ENCODE results near the gene SLC25A45.

Gene SLC25A45

DNA sequence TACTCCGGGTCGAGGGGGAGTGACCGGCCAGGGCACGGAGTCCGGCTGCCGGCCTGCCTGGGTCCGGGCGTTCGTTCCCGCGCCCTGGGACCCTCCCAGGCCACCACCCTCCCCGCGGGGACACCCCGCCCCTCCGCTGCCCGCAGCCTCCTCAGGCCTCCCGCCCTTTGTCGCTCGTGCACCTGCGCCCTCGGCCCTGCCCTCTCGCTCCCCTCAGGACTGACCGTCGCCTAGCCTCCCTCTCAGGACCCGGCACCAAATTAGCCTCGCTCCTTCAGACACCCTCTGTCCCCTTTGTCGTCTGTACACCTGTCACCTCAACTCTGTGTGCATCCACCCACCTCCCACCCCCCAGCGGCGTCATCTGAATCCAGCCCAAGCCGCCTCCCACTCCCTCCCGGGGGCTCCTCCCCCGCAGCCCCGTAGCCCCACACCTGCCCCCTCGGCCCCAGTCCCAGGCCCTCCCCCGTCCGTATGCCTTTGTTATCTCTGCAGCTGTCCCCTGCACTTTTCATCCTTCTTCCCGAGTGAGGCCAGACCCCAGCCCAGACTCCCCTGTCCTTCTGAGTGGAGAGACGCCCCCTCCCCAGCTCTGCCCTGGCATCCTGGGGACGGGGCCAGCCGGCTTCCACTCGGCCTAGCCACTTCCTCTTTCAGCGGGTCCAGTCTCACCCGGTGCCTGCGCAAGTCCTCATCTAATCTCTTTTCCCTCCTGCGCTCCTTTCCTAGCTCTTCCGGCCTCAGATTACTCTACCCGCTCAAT is 27.3 kb downstream of the SLC25A45 start:
- DNase-seq (ENCODE audit: low read depth) = peak; percentile 82
- H3K4me3 ChIP-seq (ENCODE audit: low read depth, low read length) = peak overlapping the region; percentile 44
- TF ChIP-seq MYC (IDR thresholded peaks at IDR 0.05; ENCODE audit: low read depth, low read length) = no peak
- TF ChIP-seq, protein P1, sequence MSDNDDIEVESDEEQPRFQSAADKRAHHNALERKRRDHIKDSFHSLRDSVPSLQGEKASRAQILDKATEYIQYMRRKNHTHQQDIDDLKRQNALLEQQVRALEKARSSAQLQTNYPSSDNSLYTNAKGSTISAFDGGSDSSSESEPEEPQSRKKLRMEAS (IDR thresholded peaks at IDR 0.05; ENCODE audit: low read depth, low read length) = no peak
- TF ChIP-seq, protein P2, sequence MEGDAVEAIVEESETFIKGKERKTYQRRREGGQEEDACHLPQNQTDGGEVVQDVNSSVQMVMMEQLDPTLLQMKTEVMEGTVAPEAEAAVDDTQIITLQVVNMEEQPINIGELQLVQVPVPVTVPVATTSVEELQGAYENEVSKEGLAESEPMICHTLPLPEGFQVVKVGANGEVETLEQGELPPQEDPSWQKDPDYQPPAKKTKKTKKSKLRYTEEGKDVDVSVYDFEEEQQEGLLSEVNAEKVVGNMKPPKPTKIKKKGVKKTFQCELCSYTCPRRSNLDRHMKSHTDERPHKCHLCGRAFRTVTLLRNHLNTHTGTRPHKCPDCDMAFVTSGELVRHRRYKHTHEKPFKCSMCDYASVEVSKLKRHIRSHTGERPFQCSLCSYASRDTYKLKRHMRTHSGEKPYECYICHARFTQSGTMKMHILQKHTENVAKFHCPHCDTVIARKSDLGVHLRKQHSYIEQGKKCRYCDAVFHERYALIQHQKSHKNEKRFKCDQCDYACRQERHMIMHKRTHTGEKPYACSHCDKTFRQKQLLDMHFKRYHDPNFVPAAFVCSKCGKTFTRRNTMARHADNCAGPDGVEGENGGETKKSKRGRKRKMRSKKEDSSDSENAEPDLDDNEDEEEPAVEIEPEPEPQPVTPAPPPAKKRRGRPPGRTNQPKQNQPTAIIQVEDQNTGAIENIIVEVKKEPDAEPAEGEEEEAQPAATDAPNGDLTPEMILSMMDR (IDR thresholded peaks at IDR 0.05; ENCODE audit: low read depth, low read length) = no peak
- no peak for TF ChIP-seq POLR2A (IDR thresholded peaks at IDR 0.05; ENCODE audit: extremely low read depth, insufficient read length)

DNA sequence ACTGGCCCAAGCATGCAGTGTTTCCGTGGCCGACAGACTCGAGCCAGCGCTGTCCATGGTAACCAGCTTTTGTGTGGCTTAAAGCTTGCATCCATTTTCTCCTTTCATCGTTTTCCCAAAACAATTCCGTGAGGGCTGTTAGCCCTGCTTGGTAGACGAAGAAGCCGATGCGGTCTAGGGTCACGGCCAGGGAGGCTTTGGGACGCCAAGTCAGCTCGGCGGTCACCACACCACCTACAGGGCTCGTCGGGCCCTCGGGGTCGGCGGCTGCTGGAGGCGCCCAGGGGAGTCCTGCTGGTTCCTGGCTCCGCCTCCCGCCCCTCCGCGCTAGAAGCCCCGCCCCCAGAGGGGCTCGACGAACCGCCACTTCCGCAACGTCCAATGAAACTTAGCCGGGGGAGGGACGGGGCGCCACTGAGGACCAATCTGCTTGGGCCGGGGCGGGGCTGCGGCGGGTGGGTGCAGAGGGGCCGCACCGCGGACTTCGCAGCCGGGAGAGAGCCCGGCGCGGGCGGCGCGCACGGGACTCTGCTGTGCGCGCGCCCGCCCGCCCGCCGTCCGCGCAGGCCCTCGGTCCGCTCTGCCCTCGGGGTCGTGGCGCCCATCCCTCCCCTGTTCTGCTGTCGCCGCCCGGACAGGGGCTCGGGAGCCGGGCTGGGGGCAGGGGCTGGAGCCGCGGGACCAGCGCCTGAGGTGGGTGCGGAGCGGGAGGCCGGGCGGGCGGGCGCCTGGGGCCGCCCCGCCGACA is 28.0 kb downstream of the SLC25A45 start, which contains the start of gene TIGD3:
Gene TIGD3, plus strand, starts transcription at position 487 of the 748 bp plus-strand sequence. CDS start 1,058 bp downstream, outside the sequence.
- TF ChIP-seq, protein P1 (IDR thresholded peaks at IDR 0.05; ENCODE audit: low read depth, low read length) = no peak; the same call in 1 of the 2 replicates
- TF ChIP-seq POLR2A (IDR thresholded peaks at IDR 0.05; ENCODE audit: extremely low read depth, insufficient read length) = peak; percentile 50
- peak within 1 kb of the TSS; percentile 48 for H3K4me3 ChIP-seq (ENCODE audit: low read depth, low read length)
- peak; percentile 98 for DNase-seq (ENCODE audit: low read depth)

DNA sequence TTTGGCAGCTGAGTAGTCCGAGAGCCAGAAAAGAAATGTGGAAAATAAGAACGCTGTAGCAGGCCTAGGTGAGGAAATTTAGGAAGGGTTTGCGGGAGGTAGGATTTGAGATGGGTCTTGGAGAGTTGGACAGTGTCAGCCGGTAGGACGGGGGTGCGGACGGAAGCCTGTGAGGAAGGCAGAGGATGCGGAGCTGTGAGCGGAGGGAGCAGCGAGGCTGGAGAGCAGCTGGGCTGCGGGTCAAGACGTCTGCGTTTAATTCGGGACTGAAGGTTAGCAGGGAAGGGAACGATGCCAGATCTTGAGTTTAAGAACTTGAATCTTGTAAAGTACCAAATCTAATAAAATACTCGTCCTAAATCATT is 28.6 kb downstream of the SLC25A45 start:
- TF ChIP-seq MYC (IDR thresholded peaks at IDR 0.05; ENCODE audit: low read depth, low read length) = no peak
- TF ChIP-seq, protein P2 (IDR thresholded peaks at IDR 0.05; ENCODE audit: low read depth, low read length) = no peak
- TF ChIP-seq, protein P1 (IDR thresholded peaks at IDR 0.05; ENCODE audit: low read depth, low read length) = no peak
- no peak for TF ChIP-seq POLR2A (IDR thresholded peaks at IDR 0.05; ENCODE audit: extremely low read depth, insufficient read length)
- peak overlapping the region; percentile 48 for H3K4me3 ChIP-seq (ENCODE audit: low read depth, low read length)
- DNase-seq (ENCODE audit: low read depth) = no peak

DNA sequence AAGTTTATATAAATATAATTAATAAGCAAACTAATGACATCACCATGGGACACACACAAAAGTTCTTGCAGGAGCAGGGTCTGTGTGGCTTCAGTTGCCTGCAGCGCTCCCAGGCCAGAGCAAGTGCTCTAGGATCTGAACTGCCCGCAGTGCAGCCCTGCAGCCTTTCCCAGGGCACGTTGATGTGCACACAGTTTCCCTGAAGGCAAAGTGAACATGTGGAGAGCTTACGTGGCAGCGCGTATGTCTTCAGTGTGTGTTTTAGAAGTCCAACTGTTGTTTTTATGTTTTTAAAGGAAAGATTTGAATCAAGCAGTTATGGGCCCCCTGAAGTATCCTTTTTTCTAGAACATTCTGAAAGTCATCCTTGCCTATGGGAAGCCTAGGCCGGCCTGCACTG is 29.1 kb downstream of the SLC25A45 start:
- TF ChIP-seq, protein P1 (IDR thresholded peaks at IDR 0.05; ENCODE audit: low read depth, low read length) = no peak
- TF ChIP-seq POLR2A (IDR thresholded peaks at IDR 0.05; ENCODE audit: extremely low read depth, insufficient read length) = no peak
- TF ChIP-seq MYC (IDR thresholded peaks at IDR 0.05; ENCODE audit: low read depth, low read length) = no peak
- H3K4me3 ChIP-seq (ENCODE audit: low read depth, low read length) = no peak overlapping the region
- DNase-seq (ENCODE audit: low read depth) = no peak

DNA sequence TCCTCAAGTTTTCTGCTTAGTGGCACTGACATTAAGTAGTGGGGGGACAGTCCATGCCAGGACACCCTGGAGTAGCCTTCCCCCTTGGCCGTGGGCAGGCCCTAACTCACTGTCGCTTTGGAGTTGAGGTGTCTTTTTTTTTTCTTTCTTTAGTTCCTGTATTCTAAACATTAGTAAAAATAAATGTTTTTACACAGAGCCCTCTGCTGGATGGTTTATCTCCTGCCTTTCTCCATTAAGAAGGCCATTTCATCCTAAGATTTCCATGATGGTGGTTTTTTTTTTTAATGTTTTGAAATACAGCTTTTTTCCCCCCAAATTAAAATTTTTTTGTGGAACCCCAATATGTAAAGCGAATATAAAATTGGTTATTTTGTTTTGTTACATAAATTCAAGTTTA is 29.7 kb downstream of the SLC25A45 start:
- H3K4me3 ChIP-seq (ENCODE audit: low read depth, low read length) = no peak overlapping the region
- DNase-seq (ENCODE audit: low read depth) = peak; percentile 42
- TF ChIP-seq, protein P1 (IDR thresholded peaks at IDR 0.05; ENCODE audit: low read depth, low read length) = no peak
- TF ChIP-seq, protein P2 (IDR thresholded peaks at IDR 0.05; ENCODE audit: low read depth, low read length) = peak; percentile 32
- TF ChIP-seq POLR2A (IDR thresholded peaks at IDR 0.05; ENCODE audit: extremely low read depth, insufficient read length) (no peak), MYC (IDR thresholded peaks at IDR 0.05; ENCODE audit: low read depth, low read length) (no peak)

DNA sequence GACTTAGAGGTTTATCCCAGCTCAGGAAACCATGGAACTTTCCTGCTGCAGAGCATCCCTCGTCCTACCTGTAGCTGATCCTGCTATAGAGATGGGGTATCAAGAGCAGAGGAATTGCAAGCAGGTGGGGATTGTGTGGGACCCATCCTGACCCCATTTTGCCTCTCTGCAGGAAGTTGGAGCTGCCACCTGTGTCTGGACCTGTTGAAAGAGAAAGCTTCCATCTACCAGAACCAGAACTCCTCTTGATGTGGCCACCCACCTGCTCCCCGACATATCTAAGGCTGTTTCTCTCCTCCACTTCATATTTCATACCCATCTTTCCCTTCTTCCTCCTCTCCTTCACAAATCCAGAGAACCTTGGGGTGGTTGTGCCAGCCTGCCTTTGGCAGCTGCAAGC is 30.9 kb downstream of the SLC25A45 start:
- TF ChIP-seq MYC (IDR thresholded peaks at IDR 0.05; ENCODE audit: low read depth, low read length) (no peak), POLR2A (IDR thresholded peaks at IDR 0.05; ENCODE audit: extremely low read depth, insufficient read length) (no peak)
- TF ChIP-seq, protein P1 (IDR thresholded peaks at IDR 0.05; ENCODE audit: low read depth, low read length) = no peak
- TF ChIP-seq, protein P2 (IDR thresholded peaks at IDR 0.05; ENCODE audit: low read depth, low read length) = no peak
- no peak for DNase-seq (ENCODE audit: low read depth)
- no peak overlapping the region for H3K4me3 ChIP-seq (ENCODE audit: low read depth, low read length)

Measured in NB4 (cell line).